Endothelial cell of umbilical vein (primary cell): Measurements from ENCODE around the gene RGS7. TPM values are rescaled to one million over a fixed set of nuclear protein-coding genes. Genes with fewer than 3 reads are reported as not detected.

Source experiments
- BruUV-seq: library from RNA; stranded (reverse); fragments of 400-500 nt; replicated peaks from 2 replicates; lab custom pipeline; 2021; lab: Mats Ljungman, UMichigan
- CTCF ChIA-PET: fragments of 300-600, 350-600 bp; sonication (Branson Sonifier 250); formaldehyde crosslinking; loops from one replicate; lab custom pipeline; 2021; ENCODE audit warnings: antibody characterized with exemption, inconsistent platforms; lab: Charles Lee
- POLR2A ChIA-PET: fragments of 300-600, 350-600 bp; sonication (Branson Sonifier 250); formaldehyde crosslinking; loops from one replicate; lab custom pipeline; 2021; ENCODE audit warnings: antibody characterized with exemption, inconsistent platforms; lab: Charles Lee
- DNase-seq: peaks from one replicate; pipeline ENCODE4 v3.0.0-alpha.2; 2011; ENCODE audit warnings: low read depth, low spot score
- FAIRE-seq: peaks from 2 replicates; lab custom pipeline; 2011; peaks lifted over from hg19 to GRCh38; lab: Jason Lieb, UNC
- H2AFZ ChIP-seq: 2 replicates; pipeline ENCODE4 v1.6.0; 2012; ENCODE audit warnings: low read depth, low read length, control low read depth, inconsistent platforms
- H3K27ac ChIP-seq: 2 replicates; pipeline ENCODE4 v1.5.1; 2011; ENCODE audit warnings: low read depth, mild to moderate bottlenecking, control low read depth, low read length, moderate library complexity; ENCODE audit not compliant: insufficient read depth
- H3K27me3 ChIP-seq, 2 experiments: 2 replicates each; pipeline versions ENCODE4 v1.6.0 to v1.6.1; 2011; ENCODE audit warnings: low read length in 2 of 2, mixed read lengths in 1 of 2; ENCODE audit not compliant: control insufficient read depth in 2 of 2, insufficient read depth in 2 of 2
- H3K36me3 ChIP-seq, 2 experiments: 2 replicates in 1 of 2; 3 replicates in 1 of 2; pipeline ENCODE4 v1.5.1; 2011; ENCODE audit warnings: low read length in 2 of 2, mild to moderate bottlenecking in 1 of 2, moderate library complexity in 1 of 2; ENCODE audit not compliant: control insufficient read depth in 2 of 2, insufficient read depth in 2 of 2; ENCODE audit errors: extremely low read depth in 1 of 2
- H3K4me1 ChIP-seq: 3 replicates; pipeline ENCODE4 v1.5.1; 2011; ENCODE audit warnings: mild to moderate bottlenecking, low read length; ENCODE audit not compliant: control insufficient read depth, insufficient read depth; ENCODE audit errors: extremely low read depth
- H3K4me2 ChIP-seq: 2 replicates; pipeline ENCODE4 v1.6.1; 2011; ENCODE audit warnings: low read length, control low read depth, mixed read lengths; ENCODE audit not compliant: insufficient read depth
- H3K4me3 ChIP-seq, 3 experiments: fragments of 200-600 bp in 1 of 3; sonication (generic), shearing (Covaris generic) in 1 of 3; replicated peaks in 1 of 3; 2 replicates each; pipeline ENCODE4 v1.5.1; 2011 to 2016; ENCODE audit warnings: control low read depth in 3 of 3, low read length in 3 of 3, mild to moderate bottlenecking in 2 of 3, inconsistent platforms in 1 of 3, low read depth in 1 of 3, moderate library complexity in 1 of 3; ENCODE audit not compliant: insufficient read depth in 1 of 3
- H3K79me2 ChIP-seq: 2 replicates; pipeline ENCODE4 v1.6.0; 2012; ENCODE audit warnings: low read length, inconsistent platforms; ENCODE audit not compliant: control insufficient read depth, insufficient read depth
- H3K9ac ChIP-seq: replicated peaks from 2 replicates; pipeline ENCODE3; 2011; ENCODE audit warnings: low read length, control low read depth; ENCODE audit not compliant: insufficient read depth; ENCODE audit errors: extremely low read depth
- H3K9me1 ChIP-seq: replicated peaks from 3 replicates; pipeline ENCODE4 v1.6.0; 2011; ENCODE audit warnings: mild to moderate bottlenecking, low read length; ENCODE audit not compliant: control insufficient read depth, insufficient read depth; ENCODE audit errors: extremely low read depth
- H3K9me3 ChIP-seq: replicated peaks from 2 replicates; pipeline ENCODE4 v1.5.1; 2012; ENCODE audit warnings: low read length, inconsistent platforms; ENCODE audit not compliant: control insufficient read depth, insufficient read depth
- H4K20me1 ChIP-seq: replicated peaks from 2 replicates; pipeline ENCODE3; 2011; ENCODE audit warnings: mild to moderate bottlenecking, low read length; ENCODE audit not compliant: control insufficient read depth, insufficient read depth; ENCODE audit errors: extremely low read depth
- EZH2 ChIP-seq: IDR thresholded peaks from 2 replicates; pipeline ENCODE4 v1.6.1; 2012; ENCODE audit warnings: borderline replicate concordance, low read depth, mild to moderate bottlenecking, moderate library complexity, low read length, inconsistent platforms; ENCODE audit not compliant: severe bottlenecking
- FOS ChIP-seq: IDR thresholded peaks from 2 replicates; pipeline ENCODE4 v1.6.1; 2011; ENCODE audit warnings: mild to moderate bottlenecking, low read length, moderate library complexity, borderline replicate concordance; ENCODE audit not compliant: insufficient read depth
- GATA2 ChIP-seq: IDR thresholded peaks from 2 replicates; pipeline ENCODE4 v1.7.0; 2011; ENCODE audit warnings: low read depth, mild to moderate bottlenecking, moderate library complexity, mixed read lengths, low read length; ENCODE audit not compliant: insufficient read length, insufficient read depth
- JUN ChIP-seq: IDR thresholded peaks from 2 replicates; pipeline ENCODE4 v1.6.1; 2011; ENCODE audit warnings: borderline replicate concordance, low read depth; ENCODE audit not compliant: insufficient read length, insufficient read depth
- MYC ChIP-seq: IDR thresholded peaks from one replicate; pipeline ENCODE4 v1.6.1; 2011; ENCODE audit warnings: mild to moderate bottlenecking, low read depth, low read length
- POLR2A ChIP-seq: IDR thresholded peaks from 2 replicates; pipeline ENCODE4 v1.6.1; 2012; ENCODE audit warnings: low read depth, mild to moderate bottlenecking, control low read depth, low read length
- POLR2AphosphoS5 ChIP-seq: IDR thresholded peaks from 2 replicates; pipeline ENCODE4 v1.6.1; 2012; ENCODE audit warnings: low read depth, mild to moderate bottlenecking, control low read depth, low read length, moderate library complexity; ENCODE audit not compliant: insufficient read depth
- dilution Hi-C: fragments of 300-500 bp; cut with MboI; formaldehyde crosslinking; loops from one replicate; pipeline ENCODE4 v1.15.0; 2019; ENCODE audit warnings: low sequenced_read_pairs; ENCODE audit not compliant: extremely low pct_ligation_motif_present
- intact Hi-C: fragments of 100-400 bp; cut with micrococcal nuclease; formaldehyde crosslinking; loops from one replicate; pipeline ENCODE4 v1.10.0; 2022
- polyA plus RNA-seq, 4 experiments: library from polyadenylated mRNA; depleted of rRNA in 3 of 4; stranded (reverse) in 3 of 4; unstranded in 1 of 4; fragments of >200 nt; gene quantifications; 2 replicates each; pipeline versions ENCODE4 v1.2.1 to v1.2.3, GENCODE V29; 2011 to 2012; ENCODE audit warnings: missing spikeins in 1 of 4
- total RNA-seq: library from RNA; stranded (reverse); gene quantifications from 2 replicates; pipeline ENCODE4 v1.2.3, GENCODE V29; 2021
- TF ChIP-seq, protein P1 (sequence below): IDR thresholded peaks from 2 replicates; pipeline ENCODE4 v1.6.1; 2011; ENCODE audit not compliant: insufficient read depth, insufficient read length
- TF ChIP-seq, protein P2 (sequence below), 2 donors: IDR thresholded peaks; 1 replicate in 1 of 2; 2 replicates in 1 of 2; pipeline ENCODE4 v1.5.1; 2011; ENCODE audit warnings: low read length in 2 of 2, mild to moderate bottlenecking in 2 of 2, moderate library complexity in 2 of 2, control low read depth in 1 of 2, inconsistent platforms in 1 of 2, low read depth in 1 of 2; ENCODE audit not compliant: insufficient read depth in 1 of 2; ENCODE audit errors: extremely low read depth in 1 of 2

Gene RGS7
- total and polyA plus RNA-seq, 2 donors (not counting 3 experiments of a cell fraction or from before 2014, with no cell fraction given) = 0.43 to 0.44 TPM

DNA sequence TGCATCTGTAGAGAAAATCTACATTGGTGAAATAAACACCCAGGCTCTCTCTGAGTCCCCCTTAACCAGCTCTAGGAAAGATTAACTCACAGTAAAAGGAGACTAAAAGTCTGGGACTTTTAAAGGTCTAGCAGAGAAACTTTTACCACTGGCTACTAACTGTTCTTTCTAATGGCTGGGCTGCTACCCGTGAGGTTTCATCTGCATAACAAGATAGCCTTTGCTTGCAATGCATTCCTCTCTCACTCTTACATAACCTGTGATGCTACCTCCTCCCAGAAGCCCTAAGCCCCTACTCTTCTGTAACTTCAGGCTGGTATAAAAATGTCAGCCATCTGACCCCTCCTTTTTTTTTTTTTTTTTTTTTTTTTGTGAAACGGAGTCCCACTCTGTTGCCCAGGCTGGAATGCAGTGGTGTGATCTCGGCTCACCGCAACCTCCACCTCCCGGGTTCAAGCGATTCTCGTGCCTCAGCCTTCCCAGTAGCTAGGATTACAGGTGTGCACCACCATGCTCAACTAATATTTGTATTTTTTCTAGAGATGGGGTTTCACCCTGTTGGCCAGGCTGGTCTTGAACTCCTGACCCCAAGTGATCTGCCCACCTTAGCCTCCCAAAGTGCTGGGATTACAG is 344.2 kb downstream of the RGS7 start:
- no TSS peak for BruUV-seq
- Histone ChIP-seq H3K4me2 (no peak overlapping the region), H4K20me1 (no peaks in the 10 kb centered on the region), H2AFZ (no peak overlapping the region), H3K9me3 (no peaks in the 10 kb centered on the region), H3K27ac (no peak overlapping the region), H3K79me2 (no peaks in the 10 kb centered on the region), H3K9ac (no peak overlapping the region), H3K27me3 (no peaks in the 10 kb centered on the region), H3K4me3 (no peak overlapping the region), H3K36me3 (no peaks in the 10 kb centered on the region), H3K9me1 (no peaks in the 10 kb centered on the region), H3K4me1 (no peaks in the 10 kb centered on the region)
- TF ChIP-seq POLR2AphosphoS5 = no peak
- TF ChIP-seq GATA2 = no peak
- TF ChIP-seq JUN = no peak
- TF ChIP-seq, protein P1, sequence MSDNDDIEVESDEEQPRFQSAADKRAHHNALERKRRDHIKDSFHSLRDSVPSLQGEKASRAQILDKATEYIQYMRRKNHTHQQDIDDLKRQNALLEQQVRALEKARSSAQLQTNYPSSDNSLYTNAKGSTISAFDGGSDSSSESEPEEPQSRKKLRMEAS = no peak
- TF ChIP-seq, protein P2, sequence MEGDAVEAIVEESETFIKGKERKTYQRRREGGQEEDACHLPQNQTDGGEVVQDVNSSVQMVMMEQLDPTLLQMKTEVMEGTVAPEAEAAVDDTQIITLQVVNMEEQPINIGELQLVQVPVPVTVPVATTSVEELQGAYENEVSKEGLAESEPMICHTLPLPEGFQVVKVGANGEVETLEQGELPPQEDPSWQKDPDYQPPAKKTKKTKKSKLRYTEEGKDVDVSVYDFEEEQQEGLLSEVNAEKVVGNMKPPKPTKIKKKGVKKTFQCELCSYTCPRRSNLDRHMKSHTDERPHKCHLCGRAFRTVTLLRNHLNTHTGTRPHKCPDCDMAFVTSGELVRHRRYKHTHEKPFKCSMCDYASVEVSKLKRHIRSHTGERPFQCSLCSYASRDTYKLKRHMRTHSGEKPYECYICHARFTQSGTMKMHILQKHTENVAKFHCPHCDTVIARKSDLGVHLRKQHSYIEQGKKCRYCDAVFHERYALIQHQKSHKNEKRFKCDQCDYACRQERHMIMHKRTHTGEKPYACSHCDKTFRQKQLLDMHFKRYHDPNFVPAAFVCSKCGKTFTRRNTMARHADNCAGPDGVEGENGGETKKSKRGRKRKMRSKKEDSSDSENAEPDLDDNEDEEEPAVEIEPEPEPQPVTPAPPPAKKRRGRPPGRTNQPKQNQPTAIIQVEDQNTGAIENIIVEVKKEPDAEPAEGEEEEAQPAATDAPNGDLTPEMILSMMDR (IDR thresholded peaks at IDR 0.05; ENCODE audit: extremely low read depth in 1 of 2, insufficient read depth in 1 of 2, low read depth in 1 of 2, low read length in 2 of 2) = no peak
- no peak for TF ChIP-seq EZH2
- TF ChIP-seq MYC = no peak
- TF ChIP-seq POLR2A = no peak
- no peak for TF ChIP-seq FOS
- DNase-seq = no peak
- FAIRE-seq = no peak
- CTCF ChIA-PET = no interaction called here
- intact Hi-C loops = no loop called here
- dilution Hi-C loops = no loop called here
- POLR2A ChIA-PET = no interaction called here
